SIG-M5 treated with dmso at 0.1 percent for 504 hours (cell line): ENCODE measurements around the gene ABCB7.
"Not testable (repeated sequence)": the region's sequence is repeated elsewhere in the genome, so short reads cannot be mapped to it uniquely, and the experiment has no call there.

Experiments
- DNase-seq: peaks from one replicate; lab custom pipeline; 2025; ENCODE audit not compliant: unreplicated experiment; lab: John Stamatoyannopoulos, UW

Gene ABCB7

DNA sequence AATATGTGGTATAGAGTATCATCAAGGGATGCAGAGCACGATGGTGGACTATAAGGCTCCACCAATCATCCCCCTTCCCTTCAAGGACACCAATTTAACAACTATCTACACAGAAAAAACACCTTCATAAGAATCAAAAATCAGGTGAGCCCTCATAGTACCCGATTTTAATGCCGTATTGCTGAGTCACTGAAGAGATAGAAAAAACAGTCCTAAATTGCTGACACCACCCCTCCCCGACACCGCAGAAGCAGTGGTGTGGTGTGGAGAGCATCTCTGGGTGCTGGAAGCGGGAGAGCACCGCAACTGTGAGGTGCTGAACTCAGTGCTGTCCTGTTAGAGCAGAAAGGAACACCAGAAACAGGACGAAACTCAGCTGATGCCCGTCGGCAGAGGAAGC is 49.3 kb downstream of the ABCB7 start:
- no peak for DNase-seq

DNA sequence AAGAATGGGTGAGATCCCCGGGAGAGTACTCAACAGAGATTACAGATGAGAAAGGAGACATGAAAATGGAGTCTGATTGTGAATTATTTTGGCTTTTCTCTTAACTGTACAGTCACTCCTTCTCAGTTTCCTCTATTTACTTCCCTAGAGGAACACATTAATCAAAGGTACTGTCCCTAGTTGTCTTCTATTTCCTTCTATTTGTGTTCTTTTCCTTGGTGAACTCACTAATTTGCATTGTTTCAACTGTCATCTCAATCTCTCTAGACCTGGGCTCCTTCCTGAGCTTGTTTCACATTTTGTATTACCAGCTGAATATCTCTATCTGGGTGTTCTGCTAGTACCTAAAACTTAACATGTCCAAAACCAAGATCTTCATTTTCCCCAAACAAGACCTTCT is 59.8 kb downstream of the ABCB7 start:
- no peak for DNase-seq

DNA sequence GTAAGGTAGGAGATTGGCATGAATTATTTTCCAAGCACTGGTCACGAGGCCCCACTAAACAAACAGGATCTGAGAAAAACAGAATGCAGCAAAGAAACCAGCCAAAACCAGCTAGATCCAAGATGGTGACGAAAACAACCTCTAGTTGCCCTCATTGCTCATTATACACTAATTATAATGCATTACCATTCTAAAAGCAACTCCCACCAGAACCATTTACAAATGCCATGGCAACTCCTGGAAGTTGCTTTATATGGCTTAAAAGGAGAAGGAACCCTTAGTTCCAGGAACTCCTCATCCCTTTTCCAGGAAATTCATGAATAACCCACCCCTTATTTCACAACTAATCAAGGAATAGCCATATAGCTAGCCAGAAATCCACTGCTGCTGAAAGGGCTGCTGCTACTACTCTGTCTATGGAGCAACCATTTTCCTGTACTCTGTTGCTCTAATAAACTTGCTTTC is 69.3 kb downstream of the ABCB7 start:
- DNase-seq, result no peak

DNA sequence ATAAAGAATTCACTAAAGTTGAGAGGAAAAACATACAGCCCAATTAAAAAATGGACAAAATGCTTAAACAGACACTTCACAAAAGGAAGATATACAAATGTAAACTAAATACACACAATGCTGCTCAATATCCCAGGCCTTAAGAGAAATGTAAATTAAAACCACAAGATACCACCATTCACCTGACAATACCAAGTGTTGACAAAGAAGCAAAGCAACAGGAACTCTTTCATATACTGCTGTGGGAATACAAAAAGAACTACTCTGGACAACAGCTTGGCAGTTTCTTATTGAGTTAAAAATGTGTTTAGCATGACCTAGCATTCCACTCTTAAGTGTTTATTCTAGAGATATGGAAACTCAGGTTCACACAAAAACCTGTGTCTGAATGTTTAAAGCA is 71.3 kb downstream of the ABCB7 start:
- DNase-seq, result no peak

DNA sequence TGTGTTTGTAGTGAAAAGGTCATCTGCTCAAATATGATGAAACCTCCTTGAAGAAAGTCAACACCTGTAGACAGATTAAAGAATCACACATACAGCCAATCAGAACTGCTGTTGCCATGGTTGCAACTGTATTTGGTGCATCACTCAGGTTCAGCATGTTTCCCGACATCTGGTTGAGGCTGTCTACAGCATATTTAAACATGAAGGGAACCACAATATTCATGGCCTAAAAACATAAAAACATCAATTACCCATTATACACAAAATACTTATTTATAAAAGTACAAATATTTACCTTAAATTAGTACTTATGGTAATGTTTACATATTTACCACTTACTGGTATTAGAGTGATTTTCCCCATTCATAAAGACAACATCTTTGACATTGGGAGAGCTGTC is 79.7 kb downstream of the ABCB7 start:
- DNase-seq, result no peak

DNA sequence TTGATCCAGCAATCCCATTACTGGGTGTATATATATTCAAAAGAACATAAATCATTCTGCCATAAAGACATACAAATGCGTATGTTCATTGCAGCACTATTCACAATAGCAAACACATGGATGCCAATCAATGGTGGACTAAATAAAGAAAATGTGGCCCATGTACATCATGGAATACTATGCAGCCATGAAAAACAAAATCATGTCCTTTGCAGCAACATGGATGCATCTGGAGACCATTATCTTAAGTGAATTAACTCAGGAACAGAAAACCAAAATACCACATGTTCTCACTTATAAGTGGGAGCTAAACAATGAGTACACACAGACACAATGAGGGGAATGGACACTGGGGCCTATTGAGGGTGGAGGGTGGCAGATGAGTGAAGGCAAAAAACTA is 81.6 kb downstream of the ABCB7 start:
- no peak for DNase-seq

DNA sequence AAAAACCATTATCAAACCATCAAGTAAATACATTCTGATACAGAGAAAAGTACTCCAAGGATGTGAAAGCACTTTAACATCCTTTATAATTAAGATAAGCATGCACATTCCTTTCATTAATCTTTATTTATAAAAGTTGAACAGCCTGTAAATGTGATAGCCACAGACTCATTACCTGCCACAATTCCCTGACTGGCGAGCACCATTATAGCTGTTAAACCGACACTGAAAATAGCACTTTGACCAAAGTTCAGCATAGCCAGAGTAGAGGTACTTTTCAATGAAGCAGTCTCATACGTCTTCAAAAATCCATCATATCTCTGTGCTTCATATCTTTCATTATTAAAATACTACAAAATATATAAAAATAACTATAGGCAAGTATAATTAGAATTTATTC is 84.7 kb downstream of the ABCB7 start:
- DNase-seq, result no peak

DNA sequence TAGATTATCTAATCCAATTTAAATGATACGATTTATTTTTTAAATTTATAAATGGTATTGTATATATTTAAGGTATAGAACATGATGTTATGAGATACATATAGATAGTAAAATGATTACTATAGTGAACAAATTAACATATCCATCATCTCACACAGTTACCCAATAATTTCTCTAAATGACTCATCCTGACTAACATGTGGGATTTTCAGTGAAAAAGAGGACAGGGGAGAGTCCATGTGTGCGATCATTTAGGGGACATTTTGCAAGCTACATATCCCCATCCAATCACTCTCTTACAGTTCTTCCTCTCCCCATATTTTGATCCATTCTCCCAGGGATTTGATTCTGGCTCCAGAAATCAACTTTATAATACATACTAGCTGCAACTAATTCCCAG is 88.2 kb downstream of the ABCB7 start:
- DNase-seq, result peak; percentile 4

DNA sequence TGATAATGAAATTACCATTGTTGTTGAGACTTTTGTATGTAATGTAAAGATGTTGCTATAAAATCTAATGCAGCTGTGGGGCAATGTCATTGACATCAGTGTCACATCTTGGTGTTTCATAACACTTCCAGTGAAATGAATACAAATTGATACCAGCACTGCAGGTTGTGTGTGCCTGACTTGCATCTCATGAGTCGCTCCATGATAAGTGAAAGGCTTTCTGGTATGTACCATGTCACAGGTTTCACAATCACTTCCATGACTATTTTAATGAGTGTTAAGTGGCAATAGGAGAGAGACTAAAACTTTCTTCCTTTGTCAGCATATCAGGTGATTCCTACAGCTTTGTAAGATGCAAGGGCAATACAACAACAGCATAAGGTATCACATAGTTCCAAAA is 94.4 kb downstream of the ABCB7 start:
- no peak for DNase-seq

DNA sequence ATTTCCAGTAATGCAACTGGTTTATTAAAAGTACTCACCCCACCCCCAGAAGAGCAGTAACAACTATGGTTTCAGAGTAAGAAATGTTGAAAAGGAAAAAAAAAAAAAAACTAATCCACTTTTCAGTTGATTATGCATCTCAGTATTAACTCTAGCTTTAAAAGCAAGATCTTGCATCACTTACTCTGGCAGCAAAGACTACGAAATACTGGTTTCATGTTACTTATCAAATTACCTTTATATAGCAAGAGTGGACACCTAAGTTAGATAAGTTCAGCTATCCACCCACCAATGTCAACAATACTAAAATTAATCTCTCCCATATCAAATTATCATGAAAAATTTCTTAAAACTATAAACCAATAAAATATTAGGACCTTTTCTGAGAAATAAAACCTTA is 105.0 kb downstream of the ABCB7 start:
- no peak for DNase-seq

DNA sequence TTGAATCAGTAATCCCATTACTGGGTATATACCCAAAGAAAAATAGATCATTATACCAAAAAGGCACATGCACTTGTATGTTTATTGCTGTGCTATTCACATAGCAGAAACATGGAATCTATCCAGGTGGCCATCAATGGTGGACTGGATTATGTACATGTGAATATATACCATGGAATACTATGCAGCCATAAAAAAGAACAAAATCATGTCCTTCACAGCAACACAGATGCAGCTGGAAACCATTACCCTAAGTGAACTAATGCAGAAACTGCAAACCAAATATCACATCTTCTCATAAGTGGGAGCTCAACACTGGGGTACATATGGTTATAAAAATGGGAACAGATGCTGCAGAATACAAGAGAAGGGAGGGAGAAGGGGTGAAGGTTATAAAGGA is 110.7 kb downstream of the ABCB7 start:
- no peak for DNase-seq

DNA sequence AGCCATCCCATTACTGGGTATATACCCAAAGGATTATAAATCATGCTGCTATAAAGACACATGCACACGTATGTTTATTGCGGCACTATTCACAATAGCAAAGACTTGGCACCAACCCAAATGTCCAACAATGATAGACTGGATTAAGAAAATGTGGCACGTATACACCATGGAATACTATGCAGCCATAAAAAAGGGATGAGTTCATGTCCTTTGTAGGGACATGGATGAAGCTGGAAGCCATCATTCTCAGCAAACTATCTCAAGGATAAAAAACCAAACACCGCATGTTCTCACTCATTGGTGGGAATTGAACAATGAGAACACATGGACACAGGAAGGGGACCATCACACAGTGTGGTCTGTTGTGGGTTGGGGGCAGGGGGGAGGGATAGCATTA is 111.9 kb downstream of the ABCB7 start:
- not testable (repeated sequence) for DNase-seq

DNA sequence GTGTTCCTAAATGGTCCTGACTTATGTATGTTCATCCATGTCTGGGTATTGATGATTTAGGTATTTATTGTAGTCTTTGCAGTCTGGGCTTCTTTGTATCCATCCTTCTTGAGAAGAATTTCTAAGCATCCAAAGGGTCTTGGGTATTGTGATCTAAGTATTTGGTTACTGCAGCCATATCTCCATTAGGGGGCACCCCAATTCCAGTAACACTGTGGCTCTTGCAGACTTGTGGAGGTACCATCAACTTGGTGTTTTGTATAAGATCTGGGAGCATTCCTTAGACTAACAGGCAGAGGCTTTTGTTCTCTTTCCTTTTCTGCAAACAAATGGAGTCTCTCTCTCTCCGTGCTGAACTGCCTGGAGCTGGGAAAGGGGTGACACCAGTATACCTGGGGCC is 117.2 kb downstream of the ABCB7 start:
- DNase-seq, result peak; percentile 2
